NCI-H1105 (cell line): Measurements from ENCODE around the gene EFNA2.

Experiments
- DNase-seq: peaks from one replicate; lab custom pipeline; 2025; lab: John Stamatoyannopoulos, UW

EFNA2 gene

GRCh38 chr19:1260749-1261537, 24.7 kb upstream of the EFNA2 start:
- peak; percentile 95 for DNase-seq

DNA sequence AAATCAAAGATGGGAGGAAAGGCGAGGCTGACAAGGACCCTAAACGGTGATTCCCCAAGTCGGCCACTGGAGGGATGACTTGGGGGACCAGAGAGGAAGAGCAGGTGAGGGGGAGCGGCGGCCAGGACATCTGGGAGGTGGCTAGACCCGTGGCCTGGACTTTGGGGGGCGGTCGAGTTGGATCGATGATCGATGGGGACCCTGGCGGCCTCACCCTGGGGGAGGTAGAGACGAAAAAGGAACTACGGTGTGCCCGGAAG, 24.2 kb upstream of the EFNA2 start:
- no peak for DNase-seq

GRCh38 chr19:1261798-1262622, 23.7 kb upstream of the EFNA2 start:
- DNase-seq, result no peak

- DNase-seq, result no peak
These were observed 23.0 kb upstream of the EFNA2 start for GRCh38 chr19:1262623-1263123.

GRCh38 chr19:1263188-1263587, 22.5 kb upstream of the EFNA2 start:
- DNase-seq, result no peak

DNA sequence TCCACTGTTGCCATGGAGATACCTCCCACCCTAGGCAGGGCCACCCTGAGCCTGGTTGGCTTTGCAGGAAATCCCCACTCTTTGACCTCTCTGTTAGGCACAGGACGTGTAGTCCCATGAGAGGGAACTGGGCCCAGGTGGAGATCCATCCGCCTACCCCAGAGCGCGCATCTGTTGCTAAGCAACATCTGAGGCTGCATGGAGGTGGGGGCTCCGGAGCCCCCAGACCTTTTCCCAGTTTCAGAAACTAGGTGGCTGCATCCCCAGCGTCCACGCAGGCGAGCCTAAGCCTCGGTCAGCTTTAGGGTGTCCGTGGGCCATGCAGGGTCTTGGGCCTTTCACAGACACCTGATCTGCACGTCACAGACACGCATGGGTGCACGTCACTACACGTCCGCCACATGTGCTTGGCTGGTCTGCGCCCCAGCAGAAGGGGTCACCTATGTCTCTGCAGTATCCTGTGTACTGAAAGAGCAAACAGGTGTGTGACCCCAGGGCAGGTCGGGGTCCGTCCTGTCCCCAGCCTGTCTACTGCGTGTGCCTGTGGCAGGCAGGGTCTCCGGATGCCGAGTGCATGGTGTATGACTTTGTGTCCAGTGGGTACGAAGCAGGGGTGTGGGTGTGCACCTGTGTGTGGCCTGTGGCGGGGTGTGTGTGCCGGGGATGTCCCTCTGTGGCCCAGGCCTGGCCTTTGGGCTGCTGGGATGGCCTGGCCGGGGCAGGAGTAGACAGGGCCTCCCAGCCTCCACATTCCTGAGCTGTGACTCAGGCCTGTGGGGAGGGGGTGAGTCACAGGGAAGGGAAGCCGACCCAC, 20.7 kb upstream of the EFNA2 start:
- no peak for DNase-seq

DNA sequence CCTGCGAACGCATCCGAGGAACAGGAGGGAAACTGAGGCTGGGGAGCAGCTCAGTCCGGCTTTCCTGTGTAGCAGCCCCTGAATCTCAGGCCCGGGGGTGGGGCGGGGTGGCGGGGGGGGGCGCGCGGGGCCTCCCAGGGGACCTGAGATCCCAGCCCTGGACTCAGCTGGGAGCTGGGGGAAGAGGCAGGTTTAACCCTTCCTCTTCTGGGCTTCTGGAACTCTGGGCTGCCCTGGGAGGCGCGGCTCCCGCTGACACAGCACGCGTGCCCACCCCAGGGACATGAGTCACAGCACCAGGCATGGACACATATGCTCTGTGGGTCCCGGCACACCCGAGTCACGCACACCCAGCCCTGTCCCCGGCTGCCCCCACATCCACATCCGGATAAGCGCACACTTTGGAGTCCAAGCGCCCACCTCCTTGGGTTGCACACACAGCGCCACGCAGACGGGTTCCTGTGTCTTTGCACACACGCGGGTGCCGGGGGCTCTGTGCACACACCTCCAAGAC, 20.0 kb upstream of the EFNA2 start:
- no peak for DNase-seq

DNA sequence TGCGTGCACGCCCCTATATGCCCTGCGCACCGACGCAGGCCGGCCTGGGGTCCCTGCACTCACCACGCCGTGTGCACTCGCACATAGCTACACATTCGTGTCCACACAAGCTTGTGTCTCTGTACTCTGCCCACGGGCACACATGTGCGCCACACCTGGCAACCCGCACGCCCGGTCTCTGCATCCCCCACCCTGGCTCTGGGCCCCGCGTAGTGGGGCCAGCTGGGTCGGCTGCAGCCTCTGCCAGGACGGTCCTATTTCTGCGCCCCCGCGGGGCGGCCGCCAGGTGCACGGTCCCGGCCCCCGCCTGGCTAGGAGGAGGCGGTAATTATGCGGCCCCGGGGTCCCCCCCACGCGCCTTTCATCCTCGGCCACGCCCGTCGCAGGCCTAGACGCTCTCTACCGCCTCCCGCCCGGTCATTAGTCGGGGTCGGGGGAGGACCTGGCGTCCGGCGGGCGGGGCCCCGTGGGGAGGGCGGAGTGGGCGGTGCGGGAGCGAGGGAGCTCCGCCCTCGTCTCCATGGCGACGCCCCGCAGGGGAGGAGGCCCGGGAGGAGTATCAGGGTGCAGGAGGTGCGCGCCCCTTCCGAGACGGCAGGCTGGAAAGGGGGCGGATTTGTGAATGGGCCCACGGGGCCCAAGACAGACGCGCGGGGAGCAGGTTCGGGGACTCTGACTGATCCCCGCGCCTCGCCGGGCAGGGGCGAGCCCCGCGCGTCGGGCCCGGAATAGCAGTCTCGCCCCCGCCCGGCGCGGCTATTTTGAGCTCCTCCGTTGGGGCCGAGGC, 19.4 kb upstream of the EFNA2 start:
- peak; percentile 85 for DNase-seq

- DNase-seq, result peak; percentile 33
These were observed 18.7 kb upstream of the EFNA2 start for GRCh38 chr19:1266916-1267476.

GRCh38 chr19:1267477-1268225, 18.0 kb upstream of the EFNA2 start:
- no peak for DNase-seq

GRCh38 chr19:1268226-1269064, 17.2 kb upstream of the EFNA2 start:
- DNase-seq, result no peak

GRCh38 chr19:1269065-1269477, 16.6 kb upstream of the EFNA2 start, which contains the start of gene CIRBP:
Gene CIRBP (plus strand): TSS chr19:1269332. CDS start chr19:1270934, 1,602 bp downstream.
- DNase-seq, result peak; percentile 98

- DNase-seq, result peak; percentile 75
These were observed 16.0 kb upstream of the EFNA2 start for GRCh38 chr19:1269478-1270212.

- no peak for DNase-seq
These were observed 15.3 kb upstream of the EFNA2 start for GRCh38 chr19:1270213-1270853.

- no peak for DNase-seq
These were observed 14.7 kb upstream of the EFNA2 start for GRCh38 chr19:1270854-1271527.

GRCh38 chr19:1271528-1272422, 13.9 kb upstream of the EFNA2 start:
- DNase-seq, result no peak
